SJSA1 (cell line): ENCODE results near the gene ENKD1. TPM values are rescaled to one million over a fixed set of nuclear protein-coding genes. Genes with fewer than 3 reads are reported as not detected.
A peak's percentile ranks its signal among the peaks of the same experiment; 100 is the strongest.

Experiments
- DNase-seq, 2 experiments: peaks; one replicate each; pipeline ENCODE4 v3.0.0-alpha.2; 2015 to 2020; ENCODE audit warnings: low spot score in 2 of 2, low read depth in 1 of 2
- H3K27ac ChIP-seq: fragments of 250-450 bp; sonication (Bioruptor Pico); 2 replicates; pipeline ENCODE4 v1.5.1; 2020; ENCODE audit warnings: mild to moderate bottlenecking, moderate library complexity
- H3K27me3 ChIP-seq: fragments of 250-450 bp; sonication (Bioruptor Pico); replicated peaks from 2 replicates; pipeline ENCODE4 v1.5.1; 2020; ENCODE audit warnings: mild to moderate bottlenecking, moderate library complexity
- H3K36me3 ChIP-seq: fragments of 250-450 bp; sonication (Bioruptor Pico); 2 replicates; pipeline ENCODE4 v1.5.1; 2020; ENCODE audit warnings: mild to moderate bottlenecking
- H3K4me1 ChIP-seq: fragments of 250-450 bp; sonication (Bioruptor Pico); replicated peaks from 2 replicates; pipeline ENCODE4 v1.6.1; 2021; ENCODE audit warnings: mild to moderate bottlenecking
- H3K4me3 ChIP-seq: fragments of 250-450 bp; sonication (Bioruptor Pico); 2 replicates; pipeline ENCODE4 v1.5.1; 2020; ENCODE audit warnings: mild to moderate bottlenecking
- H3K9me3 ChIP-seq: fragments of 250-450 bp; sonication (Bioruptor Pico); replicated peaks from 2 replicates; pipeline ENCODE4 v1.5.1; 2020; ENCODE audit warnings: mild to moderate bottlenecking
- total RNA-seq: library from RNA; depleted of rRNA; stranded (reverse); fragments of >200 nt; shearing (Covaris generic); gene quantifications from 2 replicates; pipeline ENCODE4 v1.2.3, GENCODE V29; 2014; rRNA removed

Gene ENKD1, protein sequence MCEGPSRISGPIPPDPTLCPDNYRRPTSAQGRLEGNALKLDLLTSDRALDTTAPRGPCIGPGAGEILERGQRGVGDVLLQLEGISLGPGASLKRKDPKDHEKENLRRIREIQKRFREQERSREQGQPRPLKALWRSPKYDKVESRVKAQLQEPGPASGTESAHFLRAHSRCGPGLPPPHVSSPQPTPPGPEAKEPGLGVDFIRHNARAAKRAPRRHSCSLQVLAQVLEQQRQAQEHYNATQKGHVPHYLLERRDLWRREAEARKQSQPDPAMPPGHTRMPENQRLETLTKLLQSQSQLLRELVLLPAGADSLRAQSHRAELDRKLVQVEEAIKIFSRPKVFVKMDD
- total RNA-seq = 5.1 TPM in 2 replicates

DNA sequence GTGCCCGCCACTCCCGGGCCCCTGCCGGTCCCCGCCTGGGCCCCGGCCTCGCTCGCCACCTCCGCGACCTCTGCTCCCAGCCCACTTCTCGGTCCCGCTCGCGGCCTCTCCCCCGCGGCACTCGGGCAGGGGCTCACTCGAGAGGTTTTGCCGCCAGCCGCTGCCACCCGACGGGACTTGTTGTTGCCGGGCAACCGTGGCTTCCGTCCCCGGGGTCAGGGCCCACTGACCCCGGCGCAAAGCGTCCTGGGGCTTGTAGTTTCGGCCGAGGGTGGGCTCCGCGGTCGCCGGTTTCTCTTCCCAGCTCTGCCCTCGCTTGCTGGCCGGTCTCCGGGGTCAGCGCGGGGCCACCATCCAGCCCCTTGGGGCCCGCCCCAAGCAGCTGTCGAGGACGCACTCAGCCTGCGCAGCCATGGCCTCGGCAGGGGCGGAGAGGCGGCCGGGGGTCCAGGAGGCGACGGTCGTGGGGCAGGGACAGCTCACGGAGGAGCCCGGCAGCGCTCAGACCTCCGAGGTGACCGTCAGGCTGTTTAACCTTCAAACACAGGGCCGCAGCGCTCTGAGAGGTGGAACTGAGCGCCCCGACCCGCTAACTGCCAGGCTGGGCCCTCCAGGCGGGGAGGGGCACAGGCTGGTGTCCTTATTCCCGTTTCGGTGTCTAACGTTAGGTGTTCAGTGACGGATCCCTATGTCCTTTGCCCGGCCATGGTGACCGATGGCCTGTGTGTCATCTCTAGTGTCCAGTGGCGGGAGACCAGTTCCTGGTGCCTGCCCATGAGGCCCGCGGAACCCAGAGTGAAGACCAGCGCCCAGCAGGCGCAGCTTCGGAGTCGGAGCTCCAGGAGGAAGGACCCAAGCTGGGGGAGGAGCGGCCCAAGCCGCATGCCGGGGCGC lies at the start of gene ENKD1, which contains the start of gene C16orf86:
Gene ENKD1 (minus strand): TSS at position 192 of the 894 bp plus-strand sequence. CDS start 308 bp downstream, outside the sequence.
Gene C16orf86 (plus strand): TSS at position 256 of the 894 bp plus-strand sequence. CDS start 157 bp downstream, at position 413.
- DNase-seq = peak in 1 of 2 experiments; percentile 74
- Histone ChIP-seq H3K36me3 (no peaks in the 10 kb centered on the region), H3K27ac (0 out of 2 replicates have a peak within 1 kb of the TSS, but pooled peaks have one; percentile 1), H3K4me1 (peaks cover 25% of the 10 kb centered on the region), H3K4me3 (peak within 1 kb of the TSS; percentile 47), H3K27me3 (no peaks in the 10 kb centered on the region), H3K9me3 (peaks cover 2% of the 10 kb centered on the region; the same call in 1 of the 2 replicates)

- Histone ChIP-seq H3K36me3 (peaks cover 4% of the 10 kb centered on the region; the same call in 1 of the 2 replicates), H3K27me3 (no peaks in the 10 kb centered on the region), H3K9me3 (no peaks in the 10 kb centered on the region), H3K4me3 (no peak overlapping the region), H3K27ac (no peak overlapping the region), H3K4me1 (peaks cover 16% of the 10 kb centered on the region)
- no peak for DNase-seq
Measured at GRCh38 chr16:67716097-67716496, 49.5 kb upstream of the ENKD1 start.

GRCh38 chr16:67714522-67714921 lies 48.0 kb upstream of the ENKD1 start:
- no peak for DNase-seq
- Histone ChIP-seq H3K9me3 (no peaks in the 10 kb centered on the region), H3K4me3 (no peak overlapping the region), H3K36me3 (peaks cover 6% of the 10 kb centered on the region; the same call in 1 of the 2 replicates), H3K27ac (no peak overlapping the region), H3K27me3 (no peaks in the 10 kb centered on the region), H3K4me1 (peaks cover 9% of the 10 kb centered on the region)

DNA sequence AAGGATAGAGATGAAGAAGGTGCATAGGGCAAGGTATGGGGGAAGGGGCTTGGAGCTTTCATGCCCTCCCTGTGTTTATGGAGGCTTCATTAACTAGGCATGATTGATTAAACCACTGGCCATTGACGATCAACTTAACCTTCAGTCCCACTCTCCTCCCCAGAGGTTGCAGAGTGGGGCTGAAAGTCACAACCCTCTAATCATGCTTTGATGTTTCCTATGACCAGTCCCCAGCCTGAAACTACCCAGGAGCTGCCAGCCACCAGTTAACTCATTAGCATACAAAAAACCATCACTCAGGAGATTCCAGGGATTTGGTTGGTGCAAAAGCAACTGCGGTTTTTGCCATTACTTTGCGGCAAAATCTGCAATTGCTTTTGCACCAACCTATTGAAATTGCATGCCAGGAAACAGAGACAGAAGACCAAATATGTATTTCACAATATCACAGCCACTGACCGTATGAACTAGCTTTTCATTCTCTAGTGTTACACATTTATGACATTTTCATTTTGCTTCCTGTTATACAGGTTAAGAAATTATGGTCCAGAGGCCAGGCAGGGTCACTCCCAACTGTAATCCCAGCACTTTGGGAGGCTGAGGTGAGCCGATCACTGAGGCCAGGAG lies 47.2 kb upstream of the ENKD1 start:
- Histone ChIP-seq H3K9me3 (no peaks in the 10 kb centered on the region), H3K27me3 (no peaks in the 10 kb centered on the region), H3K4me1 (peaks cover 9% of the 10 kb centered on the region), H3K36me3 (peaks cover 2% of the 10 kb centered on the region; the same call in 1 of the 2 replicates), H3K27ac (no peak overlapping the region), H3K4me3 (no peak overlapping the region)
- no peak for DNase-seq

- no peak overlapping the region for H3K27ac ChIP-seq
Measured at GRCh38 chr16:67710607-67711006, 44.1 kb upstream of the ENKD1 start.

DNA sequence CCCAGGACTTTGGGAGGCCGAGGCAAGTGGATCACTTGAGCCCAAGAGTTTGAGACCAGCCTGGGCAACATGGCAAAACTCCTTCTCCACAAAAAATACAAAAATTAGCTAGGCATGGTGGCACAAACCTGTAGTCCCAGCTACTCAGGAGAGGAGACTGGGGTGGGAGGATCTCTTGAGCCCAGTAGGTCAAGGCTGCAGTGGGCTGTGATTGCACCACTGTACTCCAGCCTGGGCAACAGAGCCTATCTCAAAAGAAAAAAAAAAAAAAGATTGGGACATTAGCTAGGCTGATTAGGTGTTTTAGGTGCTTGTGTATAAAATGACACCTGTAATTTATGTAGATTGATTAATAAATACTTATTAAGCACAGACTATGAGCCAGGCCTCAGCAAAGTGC lies 42.5 kb upstream of the ENKD1 start:
- H3K4me1 ChIP-seq = no peaks in the 10 kb centered on the region
- no peaks in the 10 kb centered on the region for H3K27me3 ChIP-seq
- 0 out of 2 replicates have a peak, but pooled peaks cover 2% of the 10 kb centered on the region for H3K36me3 ChIP-seq
- H3K4me3 ChIP-seq = no peak overlapping the region
- no peak overlapping the region for H3K27ac ChIP-seq
- DNase-seq = no peak
- no peaks in the 10 kb centered on the region for H3K9me3 ChIP-seq

More at GRCh38 chr16:67710607-67711006, 44.1 kb upstream of the ENKD1 start:
- Histone ChIP-seq H3K9me3 (no peaks in the 10 kb centered on the region), H3K4me3 (no peak overlapping the region), H3K4me1 (no peaks in the 10 kb centered on the region), H3K36me3 (0 out of 2 replicates have a peak, but pooled peaks cover 2% of the 10 kb centered on the region), H3K27me3 (no peaks in the 10 kb centered on the region)
- no peak for DNase-seq

DNA sequence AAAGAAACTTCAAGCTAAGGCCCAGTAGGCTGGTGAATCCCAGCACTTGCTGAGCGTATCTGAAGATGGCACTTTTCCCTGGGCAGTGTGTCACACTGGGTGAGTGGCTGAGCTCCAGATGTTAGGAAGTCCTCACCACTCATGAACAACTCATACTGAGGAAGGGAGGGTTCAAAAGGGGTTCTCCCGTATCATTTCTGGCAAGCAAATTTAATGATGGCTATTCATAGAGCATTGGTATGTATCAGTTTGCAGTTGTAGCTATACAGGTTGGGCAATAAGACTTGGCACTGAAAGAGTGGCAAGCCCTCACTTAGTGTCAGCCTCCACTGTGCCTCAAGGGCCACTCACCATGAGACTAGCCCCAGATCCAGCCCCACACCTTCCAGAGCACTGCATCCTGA lies 41.8 kb upstream of the ENKD1 start:
- no peak for DNase-seq
- 0 out of 2 replicates have a peak, but pooled peaks cover 2% of the 10 kb centered on the region for H3K36me3 ChIP-seq
- no peak overlapping the region for H3K27ac ChIP-seq
- no peaks in the 10 kb centered on the region for H3K4me1 ChIP-seq
- no peaks in the 10 kb centered on the region for H3K27me3 ChIP-seq
- no peaks in the 10 kb centered on the region for H3K9me3 ChIP-seq
- no peak overlapping the region for H3K4me3 ChIP-seq

GRCh38 chr16:67707790-67708189 lies 41.2 kb upstream of the ENKD1 start:
- DNase-seq = no peak
- H3K4me1 ChIP-seq = no peaks in the 10 kb centered on the region
- H3K27ac ChIP-seq = no peak overlapping the region
- no peaks in the 10 kb centered on the region for H3K27me3 ChIP-seq
- H3K36me3 ChIP-seq = 0 out of 2 replicates have a peak, but pooled peaks cover 2% of the 10 kb centered on the region
- no peaks in the 10 kb centered on the region for H3K9me3 ChIP-seq
- H3K4me3 ChIP-seq = no peak overlapping the region

- Histone ChIP-seq H3K4me3 (no peak overlapping the region), H3K36me3 (0 out of 2 replicates have a peak, but pooled peaks cover 2% of the 10 kb centered on the region), H3K27me3 (no peaks in the 10 kb centered on the region), H3K27ac (no peak overlapping the region), H3K9me3 (no peaks in the 10 kb centered on the region), H3K4me1 (no peaks in the 10 kb centered on the region)
- DNase-seq = no peak
Measured at GRCh38 chr16:67707210-67707609, 40.7 kb upstream of the ENKD1 start.

DNA sequence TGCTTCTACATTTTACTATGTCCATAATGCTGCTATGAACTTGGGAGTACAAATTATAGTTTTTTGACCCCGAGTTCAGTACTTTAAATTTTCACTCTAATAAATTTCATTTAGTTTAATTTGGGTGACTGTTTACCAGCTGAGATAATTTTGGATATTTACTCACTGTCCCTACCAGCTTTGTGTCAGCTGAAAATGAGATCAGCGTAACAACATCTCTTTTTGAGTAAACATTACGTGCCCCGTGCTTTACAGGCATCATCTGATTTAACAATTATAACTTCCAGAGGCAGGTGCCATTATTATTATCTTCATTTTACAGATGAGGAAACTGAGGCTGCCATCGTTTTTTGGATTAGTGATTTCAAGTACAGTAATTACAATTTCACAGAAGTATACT lies 37.6 kb upstream of the ENKD1 start:
- DNase-seq = no peak
- H3K27me3 ChIP-seq = no peaks in the 10 kb centered on the region
- no peak overlapping the region for H3K27ac ChIP-seq
- no peak overlapping the region for H3K4me3 ChIP-seq
- H3K4me1 ChIP-seq = no peaks in the 10 kb centered on the region
- peaks cover 8% of the 10 kb centered on the region for H3K9me3 ChIP-seq
- peaks cover 3% of the 10 kb centered on the region; the same call in 1 of the 2 replicates for H3K36me3 ChIP-seq

DNA sequence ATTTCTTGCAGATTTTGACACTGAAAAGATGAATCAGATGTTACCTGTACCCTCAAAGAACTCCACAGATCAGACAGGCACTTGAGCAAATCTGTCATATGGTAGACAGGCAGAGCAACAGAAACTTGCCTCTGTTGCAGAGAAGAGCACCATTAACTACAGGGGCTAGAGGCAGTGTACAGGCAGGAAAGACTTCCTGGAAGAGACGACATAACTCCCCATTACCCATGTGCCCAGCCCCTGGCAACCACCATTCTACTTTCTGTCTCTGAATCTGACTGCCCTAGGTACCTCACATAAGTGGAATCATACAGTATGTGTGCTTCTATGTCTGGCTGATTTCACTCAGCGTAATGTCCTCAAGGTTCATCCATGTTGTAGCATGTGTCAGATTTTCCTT lies 37.1 kb upstream of the ENKD1 start:
- DNase-seq = no peak
- H3K27me3 ChIP-seq = no peaks in the 10 kb centered on the region
- H3K4me1 ChIP-seq = no peaks in the 10 kb centered on the region
- peaks cover 12% of the 10 kb centered on the region for H3K9me3 ChIP-seq
- H3K36me3 ChIP-seq = peaks cover 7% of the 10 kb centered on the region; the same call in 1 of the 2 replicates
- no peak overlapping the region for H3K27ac ChIP-seq
- H3K4me3 ChIP-seq = no peak overlapping the region

DNA sequence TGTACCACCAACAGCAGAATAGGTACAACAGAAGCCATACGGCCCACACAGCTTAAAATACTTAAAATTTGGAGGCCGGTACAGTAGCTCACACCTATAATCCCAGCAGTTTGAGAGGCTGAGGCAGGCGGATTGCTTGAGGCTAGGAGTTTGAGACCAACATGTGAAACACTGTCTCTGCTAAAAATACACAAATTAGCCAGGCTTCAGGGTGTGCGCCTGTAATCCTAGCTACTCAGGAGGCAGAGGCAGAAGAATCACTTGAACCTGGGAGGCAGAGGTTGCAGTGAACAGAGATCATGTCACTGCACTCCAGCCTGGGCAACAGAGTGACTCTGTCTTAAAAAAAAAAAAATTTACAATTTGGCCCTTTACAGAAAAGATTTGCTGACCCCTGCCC lies 35.6 kb upstream of the ENKD1 start:
- no peak for DNase-seq
- Histone ChIP-seq H3K9me3 (peaks cover 12% of the 10 kb centered on the region), H3K4me3 (no peak overlapping the region), H3K36me3 (peaks cover 10% of the 10 kb centered on the region; the same call in 1 of the 2 replicates), H3K4me1 (no peaks in the 10 kb centered on the region), H3K27ac (no peak overlapping the region), H3K27me3 (no peaks in the 10 kb centered on the region)

- H3K27me3 ChIP-seq = no peaks in the 10 kb centered on the region
Measured at GRCh38 chr16:67701420-67701819, 34.9 kb upstream of the ENKD1 start.

More at GRCh38 chr16:67701420-67701819, 34.9 kb upstream of the ENKD1 start:
- Histone ChIP-seq H3K4me1 (no peaks in the 10 kb centered on the region), H3K9me3 (peaks cover 12% of the 10 kb centered on the region), H3K36me3 (peaks cover 10% of the 10 kb centered on the region; the same call in 1 of the 2 replicates), H3K27ac (no peak overlapping the region), H3K4me3 (no peak overlapping the region)
- no peak for DNase-seq
